SK-N-SH treated with all-trans-retinoic acid at 6 μM for 48 hours (cell line): ENCODE measurements around the gene SERPINB5.

Experiments
- ATAC-seq: fragments of 200-7000 bp; cut with Tn5 transposase; 3 replicates; pipeline ENCODE4 v1.9.1; 2020; ENCODE audit warnings: mild to moderate bottlenecking, moderate library complexity
- ARNTL ChIP-seq: fragments of 450-650 bp; formaldehyde crosslinking; IDR thresholded peaks from 2 replicates; pipeline ENCODE4 v1.5.0; 2020; ENCODE audit warnings: low read depth, mild to moderate bottlenecking, moderate library complexity, borderline replicate concordance
- BACH2 ChIP-seq: fragments of 250-450 bp; sonication (Bioruptor Pico); IDR thresholded peaks from 2 replicates; pipeline ENCODE4 v1.9.0; 2021; ENCODE audit warnings: mild to moderate bottlenecking, borderline replicate concordance
- CSDC2 ChIP-seq: fragments of 250-450 bp; sonication (Bioruptor Pico); IDR thresholded peaks from 2 replicates; pipeline ENCODE4 v1.5.0; 2020; ENCODE audit warnings: mild to moderate bottlenecking, moderate library complexity
- ESRRG ChIP-seq: fragments of 250-450 bp; sonication (Bioruptor Pico); IDR thresholded peaks from 2 replicates; pipeline ENCODE4 v1.6.1; 2021; ENCODE audit warnings: mild to moderate bottlenecking
- ISL1 ChIP-seq: fragments of 250-450 bp; sonication (Bioruptor Pico); IDR thresholded peaks from 2 replicates; pipeline ENCODE4 v2.1.2; 2022; ENCODE audit warnings: mild to moderate bottlenecking, moderate library complexity
- OSR1 ChIP-seq: fragments of 250-450 bp; sonication (Bioruptor Pico); IDR thresholded peaks from 2 replicates; pipeline ENCODE4 v1.8.0; 2022; ENCODE audit warnings: moderate library complexity, mild to moderate bottlenecking, inconsistent platforms
- PATZ1 ChIP-seq: fragments of 250-450 bp; sonication (Bioruptor Pico); IDR thresholded peaks from 2 replicates; pipeline ENCODE4 v1.8.0; 2020; ENCODE audit warnings: mild to moderate bottlenecking, moderate library complexity, borderline replicate concordance
- PPARA ChIP-seq: fragments of 250-450 bp; sonication (Bioruptor Pico); IDR thresholded peaks from 2 replicates; pipeline ENCODE4 v1.5.0; 2020; ENCODE audit warnings: mild to moderate bottlenecking, borderline replicate concordance
- RARB ChIP-seq: fragments of 250-450 bp; sonication (Bioruptor Pico); IDR thresholded peaks from 2 replicates; pipeline ENCODE4 v1.8.0; 2021; ENCODE audit warnings: mild to moderate bottlenecking, moderate library complexity
- SNAI2 ChIP-seq: fragments of 250-450 bp; sonication (Bioruptor Pico); IDR thresholded peaks from 2 replicates; pipeline ENCODE4 v1.5.0; 2020; ENCODE audit warnings: mild to moderate bottlenecking, moderate library complexity
- TCF4 ChIP-seq: fragments of 250-450 bp; sonication (Bioruptor Pico); IDR thresholded peaks from 2 replicates; pipeline ENCODE4 v1.8.0; 2021; ENCODE audit warnings: mild to moderate bottlenecking, moderate library complexity, borderline replicate concordance
- TOX ChIP-seq: fragments of 250-450 bp; sonication (Bioruptor Pico); IDR thresholded peaks from 2 replicates; pipeline ENCODE4 v1.8.0; 2021; ENCODE audit warnings: mild to moderate bottlenecking, moderate library complexity, borderline replicate concordance
- ZC3H10 ChIP-seq: fragments of 250-450 bp; sonication (Bioruptor Pico); IDR thresholded peaks from 2 replicates; pipeline ENCODE4 v1.5.1; 2021; ENCODE audit warnings: mild to moderate bottlenecking, moderate library complexity
- ZFP3 ChIP-seq: fragments of 250-450 bp; sonication (Bioruptor Pico); IDR thresholded peaks from 2 replicates; pipeline ENCODE4 v1.5.0; 2020; ENCODE audit warnings: mild to moderate bottlenecking, moderate library complexity
- ZFP30 ChIP-seq: fragments of 450-650 bp; formaldehyde crosslinking; IDR thresholded peaks from 2 replicates; pipeline ENCODE4 v1.5.0; 2022; ENCODE audit warnings: mild to moderate bottlenecking, moderate library complexity
- ZNF565 ChIP-seq: fragments of 450-650 bp; formaldehyde crosslinking; conservative IDR thresholded peaks from 2 replicates; pipeline ENCODE4 v1.5.0; 2020; ENCODE audit warnings: low read depth, mild to moderate bottlenecking, moderate library complexity
- TF ChIP-seq, protein P1 (sequence below): fragments of 250-450 bp; sonication (Bioruptor Pico); IDR thresholded peaks from 2 replicates; pipeline ENCODE4 v1.8.0; 2021; ENCODE audit warnings: low read depth, mild to moderate bottlenecking, moderate library complexity, borderline replicate concordance
- TF ChIP-seq, protein P2 (sequence below): fragments of 250-450 bp; sonication (Bioruptor Pico); IDR thresholded peaks from 2 replicates; pipeline ENCODE4 v1.5.1; 2021; ENCODE audit warnings: mild to moderate bottlenecking, moderate library complexity
- TF ChIP-seq, protein P3 (sequence below): fragments of 250-450 bp; sonication (Bioruptor Pico); IDR thresholded peaks from 2 replicates; pipeline ENCODE4 v1.5.0; 2020; ENCODE audit warnings: mild to moderate bottlenecking, moderate library complexity
- TF ChIP-seq, protein P4 (sequence below): fragments of 250-450 bp; sonication (Bioruptor Pico); IDR thresholded peaks from 2 replicates; pipeline ENCODE4 v1.5.1; 2020; ENCODE audit warnings: low read depth, mild to moderate bottlenecking, moderate library complexity

SERPINB5 gene

DNA sequence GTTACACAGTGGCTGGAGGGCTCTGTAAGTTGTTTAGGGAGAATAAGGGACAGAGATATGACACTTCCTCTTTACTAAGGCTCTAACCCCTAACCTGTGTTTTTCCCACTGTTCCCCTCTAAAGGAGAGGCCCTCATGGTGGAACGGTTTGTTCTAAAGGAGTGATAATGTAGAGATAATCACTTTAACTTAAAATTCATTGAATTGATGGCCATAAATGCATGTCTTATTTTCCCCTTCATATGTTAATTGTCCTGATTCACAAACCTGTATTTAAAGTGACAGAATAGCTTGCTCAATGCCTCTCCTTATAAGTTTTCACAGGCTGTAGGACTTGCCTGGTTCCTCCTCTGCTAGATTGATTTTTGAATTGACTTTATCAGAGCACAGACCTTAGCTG, 65.3 kb downstream of the SERPINB5 start, which contains the start of gene SERPINB12:
Gene SERPINB12, plus strand, starts transcription at position 301 of the 400 bp plus-strand sequence. CDS start 13,791 bp downstream, outside the sequence.
- TF ChIP-seq ZFP30 (CRISPR knock-in tag) (no peak), PPARA (CRISPR knock-in tag) (no peak), OSR1 (CRISPR knock-in tag) (no peak)
- ATAC-seq: no peak

GRCh38 chr18:63544017-63544416, 67.3 kb downstream of the SERPINB5 start:
- ATAC-seq: no peak
- TF ChIP-seq CSDC2 (CRISPR knock-in tag): no peak
- no peak for TF ChIP-seq ZFP3
- TF ChIP-seq RARB (CRISPR knock-in tag): no peak
- TF ChIP-seq OSR1 (CRISPR knock-in tag): no peak
- TF ChIP-seq ESRRG (CRISPR knock-in tag): no peak
- no peak for TF ChIP-seq ISL1 (CRISPR knock-in tag)
- TF ChIP-seq TCF4 (CRISPR knock-in tag): no peak
- TF ChIP-seq PPARA (CRISPR knock-in tag): no peak
- TF ChIP-seq, protein P1, sequence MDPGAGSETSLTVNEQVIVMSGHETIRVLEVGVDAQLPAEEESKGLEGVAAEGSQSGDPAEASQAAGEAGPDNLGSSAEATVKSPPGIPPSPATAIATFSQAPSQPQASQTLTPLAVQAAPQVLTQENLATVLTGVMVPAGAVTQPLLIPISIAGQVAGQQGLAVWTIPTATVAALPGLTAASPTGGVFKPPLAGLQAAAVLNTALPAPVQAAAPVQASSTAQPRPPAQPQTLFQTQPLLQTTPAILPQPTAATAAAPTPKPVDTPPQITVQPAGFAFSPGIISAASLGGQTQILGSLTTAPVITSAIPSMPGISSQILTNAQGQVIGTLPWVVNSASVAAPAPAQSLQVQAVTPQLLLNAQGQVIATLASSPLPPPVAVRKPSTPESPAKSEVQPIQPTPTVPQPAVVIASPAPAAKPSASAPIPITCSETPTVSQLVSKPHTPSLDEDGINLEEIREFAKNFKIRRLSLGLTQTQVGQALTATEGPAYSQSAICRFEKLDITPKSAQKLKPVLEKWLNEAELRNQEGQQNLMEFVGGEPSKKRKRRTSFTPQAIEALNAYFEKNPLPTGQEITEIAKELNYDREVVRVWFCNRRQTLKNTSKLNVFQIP (CRISPR knock-in tag): no peak
- TF ChIP-seq, all 23 proteins: peak for 0

DNA sequence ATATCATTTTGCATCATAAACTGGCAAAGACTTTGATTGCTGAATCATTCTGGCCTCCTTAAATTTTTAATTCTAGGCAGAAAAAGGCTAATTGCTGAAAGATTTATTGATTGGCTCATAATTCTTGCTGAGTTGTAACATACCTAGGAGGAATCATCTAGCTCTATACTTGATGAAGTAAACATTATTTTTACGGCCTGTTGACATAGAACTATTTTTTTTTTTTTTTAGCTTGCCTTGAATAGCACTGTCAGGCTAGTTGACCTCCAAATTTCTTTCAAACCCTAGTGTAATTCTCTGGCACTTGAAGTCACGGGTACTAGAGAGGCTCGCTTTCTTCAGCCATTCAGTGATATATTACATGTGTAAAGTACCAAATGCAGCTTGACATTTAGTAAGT, 68.2 kb downstream of the SERPINB5 start:
- TF ChIP-seq ZC3H10 (CRISPR knock-in tag): no peak
- no peak for TF ChIP-seq ZNF565 (CRISPR knock-in tag)
- no peak for TF ChIP-seq TOX (CRISPR knock-in tag)
- no peak for TF ChIP-seq TCF4 (CRISPR knock-in tag)
- no peak for TF ChIP-seq BACH2 (CRISPR knock-in tag)
- TF ChIP-seq, protein P1 (CRISPR knock-in tag): no peak
- no peak for TF ChIP-seq ZFP30 (CRISPR knock-in tag)
- no peak for TF ChIP-seq RARB (CRISPR knock-in tag)
- TF ChIP-seq, protein P2, sequence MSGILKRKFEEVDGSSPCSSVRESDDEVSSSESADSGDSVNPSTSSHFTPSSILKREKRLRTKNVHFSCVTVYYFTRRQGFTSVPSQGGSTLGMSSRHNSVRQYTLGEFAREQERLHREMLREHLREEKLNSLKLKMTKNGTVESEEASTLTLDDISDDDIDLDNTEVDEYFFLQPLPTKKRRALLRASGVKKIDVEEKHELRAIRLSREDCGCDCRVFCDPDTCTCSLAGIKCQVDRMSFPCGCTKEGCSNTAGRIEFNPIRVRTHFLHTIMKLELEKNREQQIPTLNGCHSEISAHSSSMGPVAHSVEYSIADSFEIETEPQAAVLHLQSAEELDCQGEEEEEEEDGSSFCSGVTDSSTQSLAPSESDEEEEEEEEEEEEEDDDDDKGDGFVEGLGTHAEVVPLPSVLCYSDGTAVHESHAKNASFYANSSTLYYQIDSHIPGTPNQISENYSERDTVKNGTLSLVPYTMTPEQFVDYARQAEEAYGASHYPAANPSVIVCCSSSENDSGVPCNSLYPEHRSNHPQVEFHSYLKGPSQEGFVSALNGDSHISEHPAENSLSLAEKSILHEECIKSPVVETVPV (CRISPR knock-in tag): no peak
- no peak for TF ChIP-seq ARNTL (CRISPR knock-in tag)
- TF ChIP-seq OSR1 (CRISPR knock-in tag): no peak
- TF ChIP-seq, protein P3, sequence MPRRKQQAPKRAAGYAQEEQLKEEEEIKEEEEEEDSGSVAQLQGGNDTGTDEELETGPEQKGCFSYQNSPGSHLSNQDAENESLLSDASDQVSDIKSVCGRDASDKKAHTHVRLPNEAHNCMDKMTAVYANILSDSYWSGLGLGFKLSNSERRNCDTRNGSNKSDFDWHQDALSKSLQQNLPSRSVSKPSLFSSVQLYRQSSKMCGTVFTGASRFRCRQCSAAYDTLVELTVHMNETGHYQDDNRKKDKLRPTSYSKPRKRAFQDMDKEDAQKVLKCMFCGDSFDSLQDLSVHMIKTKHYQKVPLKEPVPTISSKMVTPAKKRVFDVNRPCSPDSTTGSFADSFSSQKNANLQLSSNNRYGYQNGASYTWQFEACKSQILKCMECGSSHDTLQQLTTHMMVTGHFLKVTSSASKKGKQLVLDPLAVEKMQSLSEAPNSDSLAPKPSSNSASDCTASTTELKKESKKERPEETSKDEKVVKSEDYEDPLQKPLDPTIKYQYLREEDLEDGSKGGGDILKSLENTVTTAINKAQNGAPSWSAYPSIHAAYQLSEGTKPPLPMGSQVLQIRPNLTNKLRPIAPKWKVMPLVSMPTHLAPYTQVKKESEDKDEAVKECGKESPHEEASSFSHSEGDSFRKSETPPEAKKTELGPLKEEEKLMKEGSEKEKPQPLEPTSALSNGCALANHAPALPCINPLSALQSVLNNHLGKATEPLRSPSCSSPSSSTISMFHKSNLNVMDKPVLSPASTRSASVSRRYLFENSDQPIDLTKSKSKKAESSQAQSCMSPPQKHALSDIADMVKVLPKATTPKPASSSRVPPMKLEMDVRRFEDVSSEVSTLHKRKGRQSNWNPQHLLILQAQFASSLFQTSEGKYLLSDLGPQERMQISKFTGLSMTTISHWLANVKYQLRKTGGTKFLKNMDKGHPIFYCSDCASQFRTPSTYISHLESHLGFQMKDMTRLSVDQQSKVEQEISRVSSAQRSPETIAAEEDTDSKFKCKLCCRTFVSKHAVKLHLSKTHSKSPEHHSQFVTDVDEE: no peak
- TF ChIP-seq, protein P4, sequence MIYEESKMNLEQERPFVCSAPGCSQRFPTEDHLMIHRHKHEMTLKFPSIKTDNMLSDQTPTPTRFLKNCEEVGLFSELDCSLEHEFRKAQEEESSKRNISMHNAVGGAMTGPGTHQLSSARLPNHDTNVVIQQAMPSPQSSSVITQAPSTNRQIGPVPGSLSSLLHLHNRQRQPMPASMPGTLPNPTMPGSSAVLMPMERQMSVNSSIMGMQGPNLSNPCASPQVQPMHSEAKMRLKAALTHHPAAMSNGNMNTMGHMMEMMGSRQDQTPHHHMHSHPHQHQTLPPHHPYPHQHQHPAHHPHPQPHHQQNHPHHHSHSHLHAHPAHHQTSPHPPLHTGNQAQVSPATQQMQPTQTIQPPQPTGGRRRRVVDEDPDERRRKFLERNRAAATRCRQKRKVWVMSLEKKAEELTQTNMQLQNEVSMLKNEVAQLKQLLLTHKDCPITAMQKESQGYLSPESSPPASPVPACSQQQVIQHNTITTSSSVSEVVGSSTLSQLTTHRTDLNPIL (CRISPR knock-in tag): no peak
- TF ChIP-seq ZFP3: no peak
- no peak for ATAC-seq

- no peak for ATAC-seq
- no peak for TF ChIP-seq PATZ1 (CRISPR knock-in tag)
- TF ChIP-seq, protein P3: no peak
- TF ChIP-seq SNAI2: no peak
- TF ChIP-seq, protein P4 (CRISPR knock-in tag): no peak
- TF ChIP-seq ZNF565 (CRISPR knock-in tag): no peak
- no peak for TF ChIP-seq TOX (CRISPR knock-in tag)
- TF ChIP-seq PPARA (CRISPR knock-in tag): no peak
Observed at GRCh38 chr18:63550068-63550467, 73.3 kb downstream of the SERPINB5 start.
